Measurements from ENCODE around the gene UTF1.
"Not testable (repeated sequence)": the region's sequence is repeated elsewhere in the genome, so short reads cannot be mapped to it uniquely, and the experiment has no call there.

UTF1 gene

GRCh38 chr10:133209641-133210040 is 20.4 kb upstream of the UTF1 start:
- no peak for DNase-seq (ENCODE audit: low read depth in 2 of 2)

GRCh38 chr10:133210398-133211140 is 19.4 kb upstream of the UTF1 start:
- DNase-seq (ENCODE audit: low read depth in 2 of 2), result no peak

- no peak for DNase-seq (ENCODE audit: low read depth in 2 of 2)
Measured at GRCh38 chr10:133211141-133211830, 18.7 kb upstream of the UTF1 start.

- no peak for DNase-seq (ENCODE audit: low read depth in 2 of 2)
Measured at GRCh38 chr10:133211959-133212852, 17.8 kb upstream of the UTF1 start.

- no peak for DNase-seq (ENCODE audit: low read depth in 2 of 2)
Measured at GRCh38 chr10:133212853-133213494, 17.0 kb upstream of the UTF1 start.

GRCh38 chr10:133213641-133214467 is 16.2 kb upstream of the UTF1 start:
- no peak for DNase-seq (ENCODE audit: low read depth in 2 of 2)

- no peak for DNase-seq (ENCODE audit: low read depth in 2 of 2)
Measured at GRCh38 chr10:133214468-133215410, 15.3 kb upstream of the UTF1 start.

- no peak for DNase-seq (ENCODE audit: low read depth in 2 of 2)
Measured at GRCh38 chr10:133215586-133215985, 14.4 kb upstream of the UTF1 start.

- DNase-seq (ENCODE audit: low read depth in 2 of 2), result no peak
Measured at GRCh38 chr10:133216776-133217175, 13.2 kb upstream of the UTF1 start.

GRCh38 chr10:133217800-133218589 is 12.0 kb upstream of the UTF1 start:
- no peak for DNase-seq (ENCODE audit: low read depth in 2 of 2)

GRCh38 chr10:133218891-133219290 is 11.1 kb upstream of the UTF1 start:
- DNase-seq (ENCODE audit: low read depth in 2 of 2), result no peak

- DNase-seq (ENCODE audit: low read depth in 2 of 2), result no peak
Measured at GRCh38 chr10:133219782-133220181, 10.2 kb upstream of the UTF1 start.

- DNase-seq (ENCODE audit: low read depth in 2 of 2), result no peak
Measured at GRCh38 chr10:133221331-133221730, 8.7 kb upstream of the UTF1 start.

- DNase-seq (ENCODE audit: low read depth in 2 of 2), result not testable (repeated sequence)
Measured at GRCh38 chr10:133221756-133222155, 8.3 kb upstream of the UTF1 start.

- no peak for DNase-seq (ENCODE audit: low read depth in 2 of 2)
Measured at GRCh38 chr10:133224076-133224475, 5.9 kb upstream of the UTF1 start.

- DNase-seq (ENCODE audit: low read depth in 2 of 2), result no peak
Measured at GRCh38 chr10:133224756-133225372, 5.2 kb upstream of the UTF1 start.

- no peak for DNase-seq (ENCODE audit: low read depth in 2 of 2)
Measured at GRCh38 chr10:133225707-133226191, 4.3 kb upstream of the UTF1 start.

- no peak for DNase-seq (ENCODE audit: low read depth in 2 of 2)
Measured at GRCh38 chr10:133226251-133226808, 3.7 kb upstream of the UTF1 start.

Data from fibroblast of skin of left quadriceps (primary cell).